Smooth muscle cell of the brain vasculature (primary cell): ENCODE data around the gene MTRFR.
"Not testable (repeated sequence)": the region's sequence is repeated elsewhere in the genome, so short reads cannot be mapped to it uniquely, and the experiment has no call there.

Source experiments
- DNase-seq: peaks from one replicate; pipeline ENCODE4 v3.0.0-alpha.2; 2012; ENCODE audit warnings: low read depth, low spot score

MTRFR gene

GRCh38 chr12:123248996-123249741 lies 15.9 kb downstream of the MTRFR start:
- not testable (repeated sequence) for DNase-seq

GRCh38 chr12:123250471-123251383 lies 17.5 kb downstream of the MTRFR start:
- no peak for DNase-seq

- DNase-seq: no peak
These were observed 18.3 kb downstream of the MTRFR start for GRCh38 chr12:123251403-123252076.

GRCh38 chr12:123252365-123252764 lies 19.1 kb downstream of the MTRFR start:
- DNase-seq: not testable (repeated sequence)

- DNase-seq: no peak
These were observed 20.6 kb downstream of the MTRFR start for GRCh38 chr12:123253641-123254459.

GRCh38 chr12:123254853-123255446 lies 21.7 kb downstream of the MTRFR start:
- no peak for DNase-seq

GRCh38 chr12:123258593-123258992 lies 25.4 kb downstream of the MTRFR start:
- DNase-seq: no peak

- no peak for DNase-seq
These were observed 26.8 kb downstream of the MTRFR start for GRCh38 chr12:123260081-123260480.

GRCh38 chr12:123261196-123261595 lies 28.0 kb downstream of the MTRFR start:
- DNase-seq: no peak

- no peak for DNase-seq
These were observed 30.1 kb downstream of the MTRFR start for GRCh38 chr12:123263196-123263817.

GRCh38 chr12:123264642-123265041 lies 31.4 kb downstream of the MTRFR start:
- DNase-seq: no peak

- DNase-seq: no peak
These were observed 32.8 kb downstream of the MTRFR start for GRCh38 chr12:123265851-123266678.

GRCh38 chr12:123266679-123267277 lies 33.5 kb downstream of the MTRFR start:
- no peak for DNase-seq

- no peak for DNase-seq
These were observed 34.2 kb downstream of the MTRFR start for GRCh38 chr12:123267335-123267920.

GRCh38 chr12:123267991-123268843 lies 35.0 kb downstream of the MTRFR start:
- DNase-seq: no peak

- no peak for DNase-seq
These were observed 35.6 kb downstream of the MTRFR start for GRCh38 chr12:123268850-123269249.

- DNase-seq: no peak
These were observed 36.2 kb downstream of the MTRFR start for GRCh38 chr12:123269395-123269892.

GRCh38 chr12:123269896-123270213 lies 36.6 kb downstream of the MTRFR start:
- DNase-seq: no peak
